T-helper 9 cell (primary cell): ENCODE results near the gene CCR5AS.
"Not testable (repeated sequence)": the region's sequence is repeated elsewhere in the genome, so short reads cannot be mapped to it uniquely, and the experiment has no call there.

ENCODE experiments used
- DNase-seq: peaks from one replicate; pipeline ENCODE4 v3.0.0-alpha.2; 2020

CCR5AS gene

DNA sequence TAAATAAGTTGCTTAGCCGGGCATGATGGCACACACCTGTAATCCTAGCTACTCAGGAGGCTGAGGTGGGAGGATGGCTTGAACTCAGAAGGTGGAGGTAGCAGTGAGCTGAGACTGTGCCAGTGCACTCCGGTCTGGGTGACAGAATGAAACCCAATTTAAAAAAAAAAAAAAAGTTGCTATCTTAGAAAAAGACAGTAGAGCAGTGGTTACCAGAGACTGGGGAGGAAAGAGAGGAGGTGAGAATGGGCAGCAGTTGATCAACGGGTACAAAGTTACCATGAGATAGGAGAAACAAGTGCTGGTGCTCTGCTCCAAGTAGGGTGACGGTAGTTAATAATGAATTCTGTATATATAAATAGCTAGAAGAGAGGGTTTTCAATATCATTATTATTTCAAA, 53.8 kb downstream of the CCR5AS start:
- DNase-seq = no peak

GRCh38 chr3:46351646-46352045, 55.2 kb downstream of the CCR5AS start:
- DNase-seq = no peak

- DNase-seq = no peak
Measured at GRCh38 chr3:46350262-46350565, 56.7 kb downstream of the CCR5AS start.

GRCh38 chr3:46349484-46350261, 57.2 kb downstream of the CCR5AS start:
- no peak for DNase-seq

- no peak for DNase-seq
Measured at GRCh38 chr3:46348823-46349482, 57.9 kb downstream of the CCR5AS start.

DNA sequence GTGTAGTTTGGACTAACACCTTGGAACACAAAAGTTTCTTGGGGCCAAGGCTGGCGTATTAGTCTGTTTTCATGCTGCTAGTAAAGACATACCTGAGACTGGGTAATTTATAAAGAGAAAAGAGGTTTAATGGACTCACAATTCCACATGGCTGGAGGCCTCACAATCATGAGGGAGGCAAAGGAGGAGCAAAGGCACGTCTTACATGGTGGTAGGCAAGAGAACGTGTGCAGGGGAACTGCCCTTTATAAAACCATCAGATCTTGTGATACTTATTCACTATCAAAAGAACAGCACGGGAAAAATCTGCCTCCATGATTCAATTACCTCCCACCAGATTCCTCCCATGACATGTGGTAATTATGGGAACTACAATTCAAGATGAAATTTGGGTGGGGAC, 62.4 kb downstream of the CCR5AS start:
- no peak for DNase-seq

- DNase-seq = no peak
Measured at GRCh38 chr3:46338840-46339239, 68.0 kb downstream of the CCR5AS start.

DNA sequence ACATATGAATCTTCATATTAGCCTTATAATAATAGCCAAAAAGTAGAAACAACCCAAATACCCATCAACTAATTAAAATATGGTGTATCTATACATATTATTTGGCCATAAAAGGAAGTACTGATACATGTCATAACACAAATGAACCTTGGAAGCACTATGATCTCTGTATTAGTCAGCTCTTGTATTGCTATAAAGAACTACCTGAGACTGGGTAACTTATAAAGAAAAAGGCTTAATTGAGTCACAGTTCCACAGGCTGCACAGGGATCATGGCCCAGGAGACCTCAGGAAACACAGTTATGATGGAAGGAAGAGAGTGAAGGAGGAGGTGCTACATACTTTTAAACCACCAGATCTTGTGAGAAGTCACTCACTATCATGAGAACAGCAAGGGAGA, 69.0 kb downstream of the CCR5AS start:
- no peak for DNase-seq

DNA sequence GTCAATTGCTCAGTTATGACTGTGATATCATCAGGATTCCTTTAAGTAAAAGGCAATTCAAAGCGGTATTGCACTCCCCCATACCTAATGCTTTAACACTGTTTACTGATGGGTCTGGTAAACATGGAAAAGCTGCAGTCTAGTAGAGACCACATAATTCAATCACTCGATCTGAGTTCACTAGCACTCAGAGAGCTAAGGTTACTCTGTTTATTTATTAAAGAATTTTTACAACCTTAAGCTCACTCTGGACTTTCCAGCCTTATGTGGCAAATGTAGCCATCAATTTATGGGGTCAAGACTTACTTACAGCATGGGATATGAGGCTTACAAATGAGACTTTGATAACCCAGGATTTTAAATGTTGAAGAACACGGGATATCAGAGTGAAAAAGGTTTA, 71.3 kb downstream of the CCR5AS start:
- DNase-seq = no peak

- no peak for DNase-seq
Measured at GRCh38 chr3:46334741-46335478, 72.0 kb downstream of the CCR5AS start.

DNA sequence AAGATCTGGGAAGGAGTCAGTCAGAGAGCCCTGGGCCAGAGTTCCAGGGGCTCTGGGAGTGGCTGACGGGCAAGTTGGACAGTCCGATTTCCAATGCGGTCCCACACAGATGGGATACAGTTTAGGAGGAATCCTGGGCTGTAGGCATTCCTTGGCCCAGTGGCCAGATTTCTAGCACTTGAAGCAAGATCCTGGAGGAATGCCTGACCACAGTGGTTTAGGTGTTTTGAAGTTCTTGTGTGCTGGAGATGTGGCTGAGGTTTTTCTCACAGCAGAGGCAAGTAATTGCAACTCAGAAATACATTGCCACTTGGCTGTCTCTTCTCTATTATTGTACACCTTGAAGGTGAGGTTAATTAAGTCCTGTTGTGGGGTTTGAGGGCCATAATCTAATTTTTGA, 76.2 kb downstream of the CCR5AS start:
- DNase-seq = not testable (repeated sequence)

DNA sequence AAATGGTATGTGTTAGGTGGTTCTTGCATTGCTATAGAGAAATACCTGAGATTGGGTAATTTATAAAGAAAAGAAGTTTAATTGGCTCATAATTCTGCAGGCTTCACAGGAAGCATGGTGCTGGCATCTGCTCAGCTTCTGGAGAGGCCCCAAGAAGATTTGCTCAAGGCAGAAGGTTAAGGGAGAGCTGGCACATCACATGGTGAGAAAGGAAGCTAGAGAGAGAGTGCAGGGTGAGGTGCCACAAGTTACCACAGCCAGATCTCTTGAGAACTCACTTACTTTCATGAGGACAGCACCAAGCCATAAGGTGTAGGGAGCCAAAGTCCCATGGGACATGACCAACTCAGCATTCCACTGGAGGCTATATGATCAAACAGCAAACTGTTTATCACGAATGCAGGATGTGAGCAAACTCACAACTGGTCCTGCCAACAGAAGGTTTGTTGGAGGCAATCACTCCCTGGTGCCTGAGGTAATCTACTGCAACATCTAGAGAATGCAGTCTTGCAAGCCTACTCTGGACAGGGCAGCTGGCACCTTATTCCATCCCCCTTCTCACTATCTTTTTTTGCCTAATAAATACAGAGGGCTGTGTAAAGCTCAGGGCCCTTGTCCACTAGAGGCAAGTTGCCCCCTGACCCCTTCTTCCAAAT, 81.1 kb downstream of the CCR5AS start:
- no peak for DNase-seq

DNA sequence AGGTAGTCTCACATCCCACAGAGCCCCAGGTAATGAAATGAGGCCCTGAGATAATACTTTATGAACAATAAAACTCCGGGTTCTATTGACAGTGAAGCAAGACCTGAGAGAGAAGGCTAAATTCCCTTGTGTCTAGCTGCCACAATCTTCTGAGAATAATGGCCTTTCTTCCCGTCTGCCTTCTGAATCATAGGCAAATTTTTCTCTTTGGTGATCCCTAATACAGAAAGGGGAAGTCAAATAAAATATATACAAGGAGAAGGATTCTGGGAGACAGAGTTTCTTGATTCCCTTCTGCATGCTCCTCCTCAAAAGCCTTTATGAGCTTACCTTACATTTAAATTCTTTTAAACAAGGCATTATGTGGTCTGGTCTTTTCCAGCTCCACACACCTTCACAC, 82.8 kb downstream of the CCR5AS start:
- DNase-seq = no peak

DNA sequence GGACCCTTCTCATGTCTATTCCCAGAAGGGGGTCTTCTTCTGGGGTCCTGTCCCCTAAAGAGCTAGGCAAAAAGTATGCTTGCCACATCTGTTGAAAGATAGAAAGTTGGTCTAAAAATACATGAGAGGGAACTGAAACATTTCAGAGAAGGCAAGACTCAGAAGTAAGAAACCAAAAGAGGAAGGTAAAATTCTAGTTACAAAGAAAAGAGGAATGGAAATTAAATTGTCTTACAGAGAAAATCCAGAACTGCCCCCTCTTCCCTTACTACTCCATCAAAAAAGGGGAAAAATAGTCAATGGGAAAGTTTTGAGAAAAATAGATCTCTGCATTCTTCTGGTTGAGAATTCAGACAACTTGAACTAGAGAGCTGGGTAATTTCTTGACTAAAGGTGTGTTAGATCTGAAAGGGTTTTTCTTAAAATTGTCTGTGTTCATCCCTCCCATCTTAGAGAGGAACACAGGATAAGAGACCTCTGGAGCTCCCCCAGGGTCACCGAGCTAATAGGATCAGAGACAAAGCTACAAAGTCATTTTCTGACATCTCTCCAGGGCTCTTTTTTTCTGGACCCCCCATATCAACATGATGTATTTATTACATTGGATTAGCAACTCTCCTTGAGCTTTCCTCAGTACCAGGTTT, 85.3 kb downstream of the CCR5AS start:
- DNase-seq = no peak

DNA sequence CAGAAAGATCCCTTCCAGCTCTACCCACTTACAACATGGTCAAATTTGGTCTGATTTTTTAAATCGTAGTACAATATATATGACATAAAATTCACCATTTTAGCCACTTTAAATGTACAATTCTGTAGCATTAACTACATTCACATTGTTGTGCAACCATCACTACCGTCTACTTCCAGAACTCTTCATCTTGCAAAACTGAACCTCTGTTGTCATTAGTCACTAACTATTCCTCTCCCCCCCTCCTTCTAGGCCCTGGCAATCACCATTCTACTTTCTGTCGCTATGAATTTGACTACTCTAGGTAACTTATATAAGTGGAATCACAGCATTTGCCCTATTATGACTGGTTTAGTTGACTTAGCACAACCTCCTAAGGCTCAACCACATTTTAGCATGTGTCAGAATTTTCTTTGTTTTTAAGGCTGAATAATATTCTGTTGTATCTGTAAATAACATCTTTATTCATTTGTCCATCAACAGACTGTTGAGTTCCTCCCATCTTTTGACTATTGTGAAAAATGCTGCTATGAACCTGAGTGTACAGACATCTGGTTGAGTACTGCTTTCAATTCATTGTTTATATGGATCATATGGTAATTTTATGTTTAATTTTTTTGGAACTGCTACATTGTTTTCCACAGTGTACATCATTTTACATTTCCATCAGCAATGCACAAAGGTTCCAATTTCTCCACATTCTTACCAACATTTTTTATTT, 88.5 kb downstream of the CCR5AS start:
- DNase-seq = no peak

DNA sequence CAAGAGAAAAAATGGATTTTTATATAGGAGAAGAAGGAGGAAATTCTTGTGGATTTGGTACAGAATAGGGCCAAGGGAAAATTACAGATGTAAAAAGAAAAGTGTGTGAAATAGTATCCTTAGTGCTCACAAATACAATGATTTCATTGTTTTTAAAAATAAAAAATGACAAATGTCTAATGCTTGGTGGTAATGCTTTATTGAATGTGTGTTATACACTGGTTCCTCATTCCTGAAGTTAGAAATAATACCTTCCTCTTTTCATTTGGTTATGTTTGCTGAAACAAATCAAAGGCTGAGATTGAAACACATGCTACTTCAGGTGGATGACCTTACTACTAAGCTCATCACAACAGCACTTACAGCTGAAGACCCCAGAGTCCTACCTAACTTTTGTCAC, 90.7 kb downstream of the CCR5AS start:
- DNase-seq = no peak

- no peak for DNase-seq
Measured at GRCh38 chr3:46314517-46314916, 92.3 kb downstream of the CCR5AS start.
